ENCODE measurements around the gene CDH10.
A peak's percentile ranks its signal among the peaks of the same experiment; 100 is the strongest.

The CDH10 gene

DNA sequence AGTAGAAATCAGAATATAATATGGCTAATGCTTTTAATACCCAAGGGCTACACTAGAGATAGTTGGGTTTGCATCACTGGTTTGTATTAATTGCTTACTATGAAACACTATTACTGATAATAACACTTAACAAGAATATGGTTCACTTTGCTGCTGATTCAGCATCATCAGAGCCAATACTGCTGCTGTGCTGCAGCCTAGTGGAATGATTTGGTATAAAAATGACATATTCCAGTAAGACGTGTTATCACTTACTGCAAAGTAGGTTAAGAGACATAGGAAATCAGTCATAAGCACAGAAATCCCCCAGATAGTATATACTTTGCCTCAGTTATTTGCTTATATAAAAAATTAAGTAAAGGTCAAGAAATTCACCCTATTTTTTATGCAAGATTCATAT lies 2.8 kb downstream of the CDH10 start:
- Histone ChIP-seq H3K9me2 (replicated peaks; ENCODE audit: insufficient read depth, low read length) (no peaks in the 10 kb centered on the region), H3K9ac (ENCODE audit: low read length) (no peak overlapping the region), H3K79me2 (ENCODE audit: low read length) (no peaks in the 10 kb centered on the region), H4K20me1 (ENCODE audit: insufficient read depth, low read length) (no peaks in the 10 kb centered on the region), H2AFZ (ENCODE audit: low read length) (no peak overlapping the region), H3K36me3 (replicated peaks; ENCODE audit: insufficient read depth, low read length) (no peaks in the 10 kb centered on the region), H3K27ac (ENCODE audit: low read length) (no peak overlapping the region), H3K27me3 (replicated peaks; ENCODE audit: insufficient read depth, low read length) (no peaks in the 10 kb centered on the region), H3K9me3 (replicated peaks; ENCODE audit: insufficient read depth, low read length) (no peaks in the 10 kb centered on the region), H3K4me1 (ENCODE audit: low read length) (no peaks in the 10 kb centered on the region), H3K4me2 (ENCODE audit: low read depth, low read length) (no peak overlapping the region), H3K4me3 (ENCODE audit: low read length) (no peak overlapping the region), H3F3A (ENCODE audit: insufficient read depth, low read length) (no peaks in the 10 kb centered on the region)
- DNase-seq: peak; percentile 33
- no peak for TF ChIP-seq EZH2phosphoT487 (IDR thresholded peaks at IDR 0.05; ENCODE audit: low read length)
- no peak for TF ChIP-seq EZH2 (optimal IDR thresholded peaks at IDR 0.05; ENCODE audit: low read depth, low read length)
- TF ChIP-seq, protein P1, sequence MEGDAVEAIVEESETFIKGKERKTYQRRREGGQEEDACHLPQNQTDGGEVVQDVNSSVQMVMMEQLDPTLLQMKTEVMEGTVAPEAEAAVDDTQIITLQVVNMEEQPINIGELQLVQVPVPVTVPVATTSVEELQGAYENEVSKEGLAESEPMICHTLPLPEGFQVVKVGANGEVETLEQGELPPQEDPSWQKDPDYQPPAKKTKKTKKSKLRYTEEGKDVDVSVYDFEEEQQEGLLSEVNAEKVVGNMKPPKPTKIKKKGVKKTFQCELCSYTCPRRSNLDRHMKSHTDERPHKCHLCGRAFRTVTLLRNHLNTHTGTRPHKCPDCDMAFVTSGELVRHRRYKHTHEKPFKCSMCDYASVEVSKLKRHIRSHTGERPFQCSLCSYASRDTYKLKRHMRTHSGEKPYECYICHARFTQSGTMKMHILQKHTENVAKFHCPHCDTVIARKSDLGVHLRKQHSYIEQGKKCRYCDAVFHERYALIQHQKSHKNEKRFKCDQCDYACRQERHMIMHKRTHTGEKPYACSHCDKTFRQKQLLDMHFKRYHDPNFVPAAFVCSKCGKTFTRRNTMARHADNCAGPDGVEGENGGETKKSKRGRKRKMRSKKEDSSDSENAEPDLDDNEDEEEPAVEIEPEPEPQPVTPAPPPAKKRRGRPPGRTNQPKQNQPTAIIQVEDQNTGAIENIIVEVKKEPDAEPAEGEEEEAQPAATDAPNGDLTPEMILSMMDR (IDR thresholded peaks at IDR 0.05; ENCODE audit: low read length): peak; percentile 45

DNA sequence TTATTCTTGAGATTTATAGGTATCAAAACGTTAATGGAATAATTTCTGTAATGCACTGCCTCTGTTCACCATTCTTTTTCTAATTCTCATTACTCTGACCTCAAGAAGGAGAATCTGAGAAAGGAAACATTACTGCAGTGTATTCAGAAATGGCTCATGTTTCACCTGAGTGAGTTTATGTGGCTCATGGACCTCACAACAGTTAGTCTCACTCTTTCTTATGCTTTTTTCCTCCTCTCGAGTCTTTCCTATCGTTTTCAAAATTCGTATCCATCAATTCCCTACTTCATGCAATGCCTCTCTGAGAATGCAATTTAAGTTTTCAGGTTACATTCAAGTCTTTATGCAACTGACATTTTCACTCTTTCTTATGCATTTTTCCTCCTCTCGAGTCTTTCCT lies 9.6 kb downstream of the CDH10 start:
- H3K4me1 ChIP-seq (ENCODE audit: low read length): no peaks in the 10 kb centered on the region

DNA sequence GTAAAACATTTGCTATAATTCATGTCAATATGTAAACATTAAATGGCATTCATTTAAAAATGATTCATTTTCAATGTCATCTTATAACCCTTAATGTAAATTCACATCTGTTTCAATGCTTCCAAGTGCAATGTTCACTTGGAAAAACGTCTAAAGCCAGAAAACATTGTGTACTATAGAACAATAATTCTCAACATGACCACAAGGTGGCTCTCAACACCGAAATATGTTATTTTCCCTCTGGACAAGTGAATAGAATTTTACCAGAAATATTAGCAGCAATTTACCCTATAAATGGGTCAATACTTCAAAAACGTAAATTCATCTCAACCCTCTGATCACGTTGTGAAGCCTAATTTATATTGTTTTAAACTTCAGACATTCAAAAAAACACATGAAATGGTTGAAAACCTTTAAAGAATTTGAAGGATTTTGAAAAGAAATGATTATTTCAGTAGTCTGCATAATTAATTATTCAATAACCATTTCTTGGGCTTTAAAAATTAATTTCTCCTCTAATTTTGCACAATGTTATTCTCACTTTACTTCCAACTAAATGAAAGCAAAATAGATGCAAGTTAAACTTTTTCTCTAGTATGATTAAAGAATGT lies 11.0 kb downstream of the CDH10 start:
- Histone ChIP-seq H3K9ac (ENCODE audit: low read length) (no peak overlapping the region), H3K79me2 (ENCODE audit: low read length) (no peaks in the 10 kb centered on the region), H2AFZ (ENCODE audit: low read length) (no peak overlapping the region), H3F3A (ENCODE audit: insufficient read depth, low read length) (no peaks in the 10 kb centered on the region), H3K36me3 (replicated peaks; ENCODE audit: insufficient read depth, low read length) (no peaks in the 10 kb centered on the region), H3K9me3 (replicated peaks; ENCODE audit: insufficient read depth, low read length) (no peaks in the 10 kb centered on the region), H3K27me3 (replicated peaks; ENCODE audit: insufficient read depth, low read length) (no peaks in the 10 kb centered on the region), H3K27ac (ENCODE audit: low read length) (no peak overlapping the region), H3K9me2 (replicated peaks; ENCODE audit: insufficient read depth, low read length) (no peaks in the 10 kb centered on the region), H3K4me1 (ENCODE audit: low read length) (no peaks in the 10 kb centered on the region), H4K20me1 (ENCODE audit: insufficient read depth, low read length) (no peaks in the 10 kb centered on the region), H3K4me2 (ENCODE audit: low read depth, low read length) (no peak overlapping the region), H3K4me3 (ENCODE audit: low read length) (no peak overlapping the region)
- TF ChIP-seq, protein P1 (IDR thresholded peaks at IDR 0.05; ENCODE audit: low read length): peak; percentile 61
- no peak for TF ChIP-seq EZH2 (optimal IDR thresholded peaks at IDR 0.05; ENCODE audit: low read depth, low read length)
- DNase-seq: peak; percentile 64

More for the DNA sequence above, 9.6 kb downstream of the CDH10 start:
- Histone ChIP-seq H4K20me1 (ENCODE audit: insufficient read depth, low read length) (no peaks in the 10 kb centered on the region), H3K27ac (ENCODE audit: low read length) (no peak overlapping the region), H3K9me2 (replicated peaks; ENCODE audit: insufficient read depth, low read length) (no peaks in the 10 kb centered on the region), H3K4me2 (ENCODE audit: low read depth, low read length) (no peak overlapping the region), H3K9me3 (replicated peaks; ENCODE audit: insufficient read depth, low read length) (no peaks in the 10 kb centered on the region), H2AFZ (ENCODE audit: low read length) (no peak overlapping the region), H3F3A (ENCODE audit: insufficient read depth, low read length) (no peaks in the 10 kb centered on the region), H3K36me3 (replicated peaks; ENCODE audit: insufficient read depth, low read length) (no peaks in the 10 kb centered on the region), H3K4me3 (ENCODE audit: low read length) (no peak overlapping the region), H3K27me3 (replicated peaks; ENCODE audit: insufficient read depth, low read length) (no peaks in the 10 kb centered on the region), H3K79me2 (ENCODE audit: low read length) (no peaks in the 10 kb centered on the region), H3K9ac (ENCODE audit: low read length) (no peak overlapping the region)
- TF ChIP-seq, protein P1 (IDR thresholded peaks at IDR 0.05; ENCODE audit: low read length): no peak
- TF ChIP-seq EZH2 (optimal IDR thresholded peaks at IDR 0.05; ENCODE audit: low read depth, low read length) (no peak), EZH2phosphoT487 (IDR thresholded peaks at IDR 0.05; ENCODE audit: low read length) (no peak)
- no peak for DNase-seq

All from MM.1S (cell line).